H1 (cell line): Measurements from ENCODE around the gene PTPRG. TPM values are rescaled to one million over a fixed set of nuclear protein-coding genes. Genes with fewer than 3 reads are reported as not detected.

ENCODE experiments used
- CHD7 ChIP-seq: fragments of 300-600 bp; sonication (generic); IDR thresholded peaks from 2 replicates; pipeline ENCODE4 v1.7.1; 2012; ENCODE audit warnings: low read length, moderate library complexity, mild to moderate bottlenecking, inconsistent platforms; ENCODE audit not compliant: insufficient replicate concordance
- MAFK ChIP-seq: IDR thresholded peaks from 2 replicates; pipeline ENCODE4 v1.6.1; 2012; ENCODE audit warnings: low read depth, mild to moderate bottlenecking, improper control_type of control experiment, low read length
- polyA plus RNA-seq, 7 experiments: library from polyadenylated mRNA; depleted of rRNA in 3 of 7; stranded (reverse) in 5 of 7; unstranded in 2 of 7; fragments of >200 nt in 5 of 7; fragments of 200-250 nt in 2 of 7; gene quantifications; 1 replicate in 5 of 7; 2 replicates in 1 of 7; 4 replicates in 1 of 7; pipeline versions ENCODE4 v1.2.1 to v1.2.3, GENCODE V29; 2011 to 2013; ENCODE audit warnings: missing spikeins in 2 of 7, mixed read lengths in 2 of 7
- total RNA-seq: library from RNA; stranded (reverse); fragmentation: NEBNext Ultra II Directional; extraction: Animal tissue kit (Norgen Biotek cat#: 25700); gene quantifications from 2 replicates; pipeline ENCODE4 v1.2.1, GENCODE V29; 2021

The PTPRG gene
- total and polyA plus RNA-seq, 2 of the 8 experiments (the other 6 are each of a cell fraction or from before 2014, with no cell fraction given), result 23.3 to 96.2 TPM

- TF ChIP-seq CHD7 (no peak), MAFK (peak; percentile 92)
Measured at GRCh38 chr3:62048577-62048976, 487.2 kb downstream of the PTPRG start (continued).
